ENCODE measurements around the gene NEUROG1. TPM values are rescaled to one million over a fixed set of nuclear protein-coding genes. Genes with fewer than 3 reads are reported as not detected.
A peak's percentile ranks its signal among the peaks of the same experiment; 100 is the strongest.
"Not testable (repeated sequence)": the region's sequence is repeated elsewhere in the genome, so short reads cannot be mapped to it uniquely, and the experiment has no call there.

The NEUROG1 gene
- total RNA-seq, 1 donor from 2014 or later = not detected

GRCh38 chr5:135534609-135535419, 950 bp downstream of the NEUROG1 start:
- peak; percentile 46 for DNase-seq (ENCODE audit: low spot score)
- Mint-ChIP-seq H3K9me3 (ENCODE audit: unreplicated experiment) (no peaks in the 10 kb centered on the region), H3K27ac (ENCODE audit: unreplicated experiment) (no peak overlapping the region), H3K4me1 (ENCODE audit: unreplicated experiment) (peaks cover 11% of the 10 kb centered on the region), H3K36me3 (ENCODE audit: low read depth, unreplicated experiment) (no peaks in the 10 kb centered on the region), H3K4me3 (ENCODE audit: unreplicated experiment) (no peak overlapping the region), H3K27me3 (ENCODE audit: unreplicated experiment) (peaks cover 39% of the 10 kb centered on the region)
- TF ChIP-seq CTCF (IDR thresholded peaks at IDR 0.05; ENCODE audit: unreplicated experiment) = no peak

GRCh38 chr5:135533794-135534193, 2.0 kb downstream of the NEUROG1 start:
- peaks cover 31% of the 10 kb centered on the region for H3K27me3 Mint-ChIP-seq (ENCODE audit: unreplicated experiment)
- no peak for DNase-seq (ENCODE audit: low spot score)
- H3K4me1 Mint-ChIP-seq (ENCODE audit: unreplicated experiment) = peaks cover 11% of the 10 kb centered on the region
- H3K27ac Mint-ChIP-seq (ENCODE audit: unreplicated experiment) = no peak overlapping the region
- H3K36me3 Mint-ChIP-seq (ENCODE audit: low read depth, unreplicated experiment) = no peaks in the 10 kb centered on the region
- H3K4me3 Mint-ChIP-seq (ENCODE audit: unreplicated experiment) = no peak overlapping the region
- H3K9me3 Mint-ChIP-seq (ENCODE audit: unreplicated experiment) = no peaks in the 10 kb centered on the region
- no peak for TF ChIP-seq CTCF (IDR thresholded peaks at IDR 0.05; ENCODE audit: unreplicated experiment)

- no peak overlapping the region for H3K27ac Mint-ChIP-seq (ENCODE audit: unreplicated experiment)
- H3K36me3 Mint-ChIP-seq (ENCODE audit: low read depth, unreplicated experiment) = no peaks in the 10 kb centered on the region
- TF ChIP-seq CTCF (IDR thresholded peaks at IDR 0.05; ENCODE audit: unreplicated experiment) = no peak
- H3K27me3 Mint-ChIP-seq (ENCODE audit: unreplicated experiment) = peaks cover 29% of the 10 kb centered on the region
- peaks cover 11% of the 10 kb centered on the region for H3K4me1 Mint-ChIP-seq (ENCODE audit: unreplicated experiment)
- no peaks in the 10 kb centered on the region for H3K9me3 Mint-ChIP-seq (ENCODE audit: unreplicated experiment)
- no peak for DNase-seq (ENCODE audit: low spot score)
- no peak overlapping the region for H3K4me3 Mint-ChIP-seq (ENCODE audit: unreplicated experiment)
Observed at GRCh38 chr5:135533334-135533733, 2.4 kb downstream of the NEUROG1 start.

GRCh38 chr5:135529576-135529975, 6.2 kb downstream of the NEUROG1 start:
- not testable (repeated sequence) for H3K36me3 Mint-ChIP-seq (ENCODE audit: low read depth, unreplicated experiment); DNase-seq (ENCODE audit: low spot score); H3K9me3 Mint-ChIP-seq (ENCODE audit: unreplicated experiment); H3K4me3 Mint-ChIP-seq (ENCODE audit: unreplicated experiment); H3K27ac Mint-ChIP-seq (ENCODE audit: unreplicated experiment)
- H3K4me1 Mint-ChIP-seq (ENCODE audit: unreplicated experiment) = peaks cover 11% of the 10 kb centered on the region
- H3K27me3 Mint-ChIP-seq (ENCODE audit: unreplicated experiment) = peaks cover 24% of the 10 kb centered on the region

GRCh38 chr5:135526924-135527323, 8.8 kb downstream of the NEUROG1 start:
- Mint-ChIP-seq H3K4me3 (ENCODE audit: unreplicated experiment) (no peak overlapping the region), H3K27me3 (ENCODE audit: unreplicated experiment) (peaks cover 11% of the 10 kb centered on the region), H3K9me3 (ENCODE audit: unreplicated experiment) (peaks cover 8% of the 10 kb centered on the region), H3K27ac (ENCODE audit: unreplicated experiment) (no peak overlapping the region), H3K36me3 (ENCODE audit: low read depth, unreplicated experiment) (no peaks in the 10 kb centered on the region), H3K4me1 (ENCODE audit: unreplicated experiment) (peaks cover 7% of the 10 kb centered on the region)
- no peak for DNase-seq (ENCODE audit: low spot score)
- TF ChIP-seq CTCF (IDR thresholded peaks at IDR 0.05; ENCODE audit: unreplicated experiment) = no peak
